Ascending aorta (tissue), 2 donors: ENCODE results near the gene NUDT7. TPM values are rescaled to one million over a fixed set of nuclear protein-coding genes. Genes with fewer than 3 reads are reported as not detected.
A peak's percentile ranks its signal among the peaks of the same experiment; 100 is the strongest.

Experiments
- DNase-seq, 2 donors: peaks; one replicate each; pipeline ENCODE4 v3.0.0-alpha.2; 2019; ENCODE audit warnings: low spot score in 2 of 2
- H3K27ac ChIP-seq, 2 donors: fragments of 200-600 bp; sonication (generic); one replicate each; pipeline ENCODE4 v1.5.1; 2016 to 2017; ENCODE audit warnings: mild to moderate bottlenecking in 1 of 2
- H3K27me3 ChIP-seq: fragments of 200-600 bp; sonication (generic); one replicate; pipeline ENCODE4 v1.5.1; 2017
- H3K36me3 ChIP-seq, 2 donors: fragments of 200-600 bp; sonication (generic); one replicate each; pipeline ENCODE4 v1.5.1; 2016
- H3K4me1 ChIP-seq, 2 donors: fragments of 200-600 bp; sonication (generic); one replicate each; pipeline ENCODE4 v1.5.1; 2016 to 2017; ENCODE audit warnings: mild to moderate bottlenecking in 1 of 2
- H3K4me3 ChIP-seq, 2 donors: fragments of 200-600 bp; sonication (generic); one replicate each; pipeline ENCODE4 v1.5.1; 2016 to 2017; ENCODE audit warnings: mild to moderate bottlenecking in 1 of 2
- H3K9me3 ChIP-seq, 2 donors: fragments of 200-600 bp; sonication (generic); one replicate each; pipeline ENCODE4 v1.5.1; 2016
- intact Hi-C: fragments of 100-400 bp; cut with DNase I; formaldehyde crosslinking; loops from one replicate; pipeline ENCODE4 v1.15.1; 2023
- total RNA-seq: library from RNA; depleted of rRNA; stranded (reverse); fragments of >200 nt; gene quantifications from one replicate; pipeline ENCODE4 v1.1.0, GENCODE V29; 2016
- TF ChIP-seq, protein P1 (sequence below), 3 experiments: fragments of 200-600 bp in 2 of 3; fragments of 450-650 bp in 1 of 3; sonication (generic) in 2 of 3; IDR thresholded peaks; one replicate each; pipeline ENCODE4 v1.5.1; 2016 to 2019; ENCODE audit warnings: antibody characterized with exemption in 3 of 3, mild to moderate bottlenecking in 1 of 3, moderate library complexity in 1 of 3

NUDT7 gene
- total RNA-seq, 1 donor from 2014 or later, result not detected

DNA sequence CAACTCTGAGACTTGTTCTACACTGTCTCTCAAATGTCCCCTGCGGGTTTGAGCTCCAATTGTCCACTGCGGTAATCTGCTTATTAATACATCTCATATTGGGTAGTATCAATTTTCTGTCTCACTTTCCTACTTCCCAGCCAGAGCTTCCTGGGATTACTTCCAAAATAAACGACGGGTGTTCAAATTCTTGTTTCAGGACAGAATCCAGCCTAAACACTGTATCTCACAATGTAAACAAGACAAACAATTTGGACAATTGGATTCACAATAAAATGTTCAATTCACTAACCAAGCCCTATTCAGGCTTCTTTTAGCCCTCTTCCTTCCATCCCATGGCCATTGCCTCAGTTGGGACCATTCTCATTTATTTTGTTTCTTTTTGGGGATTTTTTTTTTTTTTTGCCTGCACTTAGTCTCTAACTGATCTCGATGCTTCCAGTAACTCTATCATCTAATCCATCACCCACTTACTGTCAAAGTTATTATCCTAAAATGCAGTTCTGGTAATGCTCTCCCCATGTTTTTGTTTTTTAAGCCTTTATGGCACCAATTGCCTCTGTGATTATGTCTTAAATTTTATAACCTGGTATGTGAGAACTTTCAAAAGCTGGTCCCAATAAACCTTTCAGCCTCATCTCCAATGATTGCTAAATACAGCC is 64.0 kb downstream of the NUDT7 start:
- Histone ChIP-seq H3K36me3 (no peaks in the 10 kb centered on the region), H3K9me3 (no peaks in the 10 kb centered on the region), H3K27ac (no peak overlapping the region), H3K4me3 (no peak overlapping the region), H3K27me3 (no peaks in the 10 kb centered on the region), H3K4me1 (peaks cover 0 to 8% of the 10 kb centered on the region in 2 donors)
- TF ChIP-seq, protein P1, sequence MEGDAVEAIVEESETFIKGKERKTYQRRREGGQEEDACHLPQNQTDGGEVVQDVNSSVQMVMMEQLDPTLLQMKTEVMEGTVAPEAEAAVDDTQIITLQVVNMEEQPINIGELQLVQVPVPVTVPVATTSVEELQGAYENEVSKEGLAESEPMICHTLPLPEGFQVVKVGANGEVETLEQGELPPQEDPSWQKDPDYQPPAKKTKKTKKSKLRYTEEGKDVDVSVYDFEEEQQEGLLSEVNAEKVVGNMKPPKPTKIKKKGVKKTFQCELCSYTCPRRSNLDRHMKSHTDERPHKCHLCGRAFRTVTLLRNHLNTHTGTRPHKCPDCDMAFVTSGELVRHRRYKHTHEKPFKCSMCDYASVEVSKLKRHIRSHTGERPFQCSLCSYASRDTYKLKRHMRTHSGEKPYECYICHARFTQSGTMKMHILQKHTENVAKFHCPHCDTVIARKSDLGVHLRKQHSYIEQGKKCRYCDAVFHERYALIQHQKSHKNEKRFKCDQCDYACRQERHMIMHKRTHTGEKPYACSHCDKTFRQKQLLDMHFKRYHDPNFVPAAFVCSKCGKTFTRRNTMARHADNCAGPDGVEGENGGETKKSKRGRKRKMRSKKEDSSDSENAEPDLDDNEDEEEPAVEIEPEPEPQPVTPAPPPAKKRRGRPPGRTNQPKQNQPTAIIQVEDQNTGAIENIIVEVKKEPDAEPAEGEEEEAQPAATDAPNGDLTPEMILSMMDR (IDR thresholded peaks at IDR 0.05), result no peak
- DNase-seq, result no peak
- intact Hi-C loops, result loop anchor here (5.0 to 10.0 kb wide), 4 partner anchors 109 to 318 kb away; no protein-coding TSS in a partner anchor

DNA sequence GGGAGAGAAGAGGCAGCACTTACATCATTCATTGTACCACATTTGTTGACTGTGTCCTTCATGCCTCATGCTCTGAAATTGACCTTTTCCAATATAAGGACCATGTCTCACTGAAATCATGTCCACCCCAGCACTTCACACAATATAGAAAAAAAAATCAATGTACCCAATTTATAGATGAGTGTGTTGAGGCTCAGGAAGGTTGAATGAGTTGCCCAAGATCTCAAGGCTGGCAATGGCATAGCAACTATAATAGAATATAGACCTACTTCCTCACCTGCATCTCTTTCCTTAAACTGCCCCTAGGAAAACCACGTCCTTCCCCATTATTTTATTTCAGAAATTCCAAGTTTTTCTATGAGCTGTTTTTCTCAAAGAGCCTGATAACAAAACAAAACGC is 65.1 kb downstream of the NUDT7 start:
- Histone ChIP-seq H3K4me1 (peaks cover 0 to 8% of the 10 kb centered on the region in 2 donors), H3K27me3 (no peaks in the 10 kb centered on the region), H3K36me3 (no peaks in the 10 kb centered on the region), H3K4me3 (peak overlapping the region in 1 of 2 donors; percentile 73), H3K27ac (no peak overlapping the region), H3K9me3 (no peaks in the 10 kb centered on the region)
- intact Hi-C loops, result loop anchor here (5.0 to 10.0 kb wide), 4 partner anchors 110 to 317 kb away; no protein-coding TSS in a partner anchor
- DNase-seq, result no peak
- TF ChIP-seq, protein P1 (IDR thresholded peaks at IDR 0.05), result no peak

DNA sequence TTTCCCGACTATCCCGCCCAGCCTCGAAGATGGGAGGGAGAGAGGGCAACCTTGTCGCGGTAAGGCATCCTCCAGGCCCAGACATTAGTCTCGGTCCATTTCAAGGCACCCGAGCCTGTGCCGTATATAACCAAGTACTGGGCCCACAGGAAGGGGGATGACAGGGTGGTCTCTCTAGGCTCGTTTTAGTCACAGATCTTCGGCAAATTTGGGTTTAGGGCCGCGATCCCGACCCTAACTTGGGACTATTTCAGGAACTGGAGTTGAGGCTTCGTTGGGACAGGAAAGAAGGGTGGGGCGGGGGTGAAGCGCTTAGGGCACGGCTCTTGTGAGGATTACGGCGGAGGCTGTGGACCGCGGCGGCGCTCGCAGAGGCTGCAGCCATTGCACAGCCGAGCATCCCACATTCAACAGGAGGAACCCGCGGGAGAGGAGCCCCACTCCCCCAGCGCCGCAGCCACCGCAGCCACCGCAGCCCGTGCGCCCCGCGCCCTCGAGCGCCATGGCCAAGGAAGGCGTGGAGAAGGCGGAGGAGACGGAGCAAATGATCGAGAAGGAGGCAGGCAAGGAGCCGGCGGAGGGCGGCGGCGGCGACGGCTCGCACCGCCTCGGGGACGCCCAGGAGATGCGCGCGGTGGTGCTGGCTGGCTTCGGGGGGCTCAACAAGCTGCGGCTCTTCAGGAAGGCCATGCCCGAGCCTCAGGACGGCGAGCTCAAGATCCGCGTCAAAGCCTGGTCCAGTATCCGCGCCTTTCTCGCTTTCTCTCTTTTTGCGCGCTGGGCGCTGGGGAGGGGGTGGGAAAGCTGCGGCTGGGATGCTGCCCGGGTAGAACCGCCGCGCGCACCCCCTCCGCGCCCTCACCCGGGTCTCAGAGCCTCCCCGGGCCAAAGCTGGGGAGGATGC is 66.1 kb downstream of the NUDT7 start, which contains the start of gene VAT1L:
VAT1L (plus strand) TSS at position 384 of the 904 bp plus-strand sequence; CDS start at position 503, 119 bp downstream.
- Histone ChIP-seq H3K27me3 (no peaks in the 10 kb centered on the region), H3K4me3 (peak within 1 kb of the TSS; percentile 73 to 80), H3K36me3 (no peaks in the 10 kb centered on the region), H3K4me1 (peaks cover 0 to 8% of the 10 kb centered on the region in 2 donors), H3K27ac (peak within 1 kb of the TSS; percentile 50 to 60), H3K9me3 (no peaks in the 10 kb centered on the region)
- intact Hi-C loops, result loop anchor here (2.0 to 10.0 kb wide), 6 partner anchors 66 to 316 kb away; partner anchors contain the start of gene NUDT7
- peak in 1 of 2 donors; percentile 72 for DNase-seq
- TF ChIP-seq, protein P1 (IDR thresholded peaks at IDR 0.05), result no peak

DNA sequence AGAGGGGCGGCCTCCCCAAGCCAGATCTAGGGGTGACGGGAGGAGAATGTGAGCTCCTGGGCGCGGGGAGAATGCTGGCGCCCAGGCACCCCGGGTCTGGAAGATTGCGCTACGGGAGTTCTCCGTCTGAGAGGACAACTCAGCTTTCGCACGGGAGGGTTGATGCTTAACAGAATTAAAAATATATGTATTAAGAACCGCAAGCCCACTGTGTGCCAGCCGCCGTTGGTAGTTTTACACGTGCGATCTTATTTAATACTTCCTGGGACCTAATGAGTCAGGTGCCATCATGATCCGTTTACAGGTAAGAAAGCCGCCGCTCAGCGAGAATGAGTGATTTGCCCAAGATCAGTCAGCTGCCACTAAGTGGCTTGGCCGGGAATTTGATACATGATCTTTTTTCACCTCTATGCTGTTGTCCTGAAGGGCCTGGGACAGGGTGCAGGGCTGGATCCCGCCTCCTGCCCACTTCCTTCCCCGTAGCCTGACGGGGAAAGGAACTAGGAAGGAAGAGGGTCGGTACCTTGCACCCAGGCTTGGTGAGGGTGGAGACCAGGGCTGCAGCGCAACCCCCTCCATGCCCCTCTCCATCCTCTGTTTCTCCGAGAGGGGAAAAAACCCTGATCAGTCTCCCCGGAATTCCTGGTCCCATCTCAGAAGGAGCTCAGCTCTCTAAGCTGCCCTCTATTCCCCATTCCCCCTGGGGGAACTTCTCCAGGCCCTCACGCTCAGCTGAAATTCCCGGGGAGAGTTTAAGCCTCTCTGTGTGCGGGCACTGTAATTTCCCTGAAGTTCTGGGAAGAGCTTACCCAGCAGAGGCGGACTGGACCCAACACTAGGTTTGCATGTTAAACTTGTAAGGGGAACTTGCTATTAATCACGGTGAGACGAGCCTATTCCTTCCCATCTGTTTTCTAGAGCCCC is 67.0 kb downstream of the NUDT7 start:
- no peak for DNase-seq
- no peaks in the 10 kb centered on the region for H3K36me3 ChIP-seq
- TF ChIP-seq, protein P1 (IDR thresholded peaks at IDR 0.05), result no peak
- intact Hi-C loops, result loop anchor here (2.0 to 10.0 kb wide), 6 partner anchors 67 to 315 kb away; partner anchors contain the start of gene NUDT7
- H3K27me3 ChIP-seq, result no peaks in the 10 kb centered on the region
- H3K9me3 ChIP-seq, result no peaks in the 10 kb centered on the region
- H3K4me1 ChIP-seq, result peaks cover 0 to 8% of the 10 kb centered on the region in 2 donors
- peak overlapping the region; percentile 73 to 80 for H3K4me3 ChIP-seq
- H3K27ac ChIP-seq, result peak overlapping the region; percentile 50 to 60

DNA sequence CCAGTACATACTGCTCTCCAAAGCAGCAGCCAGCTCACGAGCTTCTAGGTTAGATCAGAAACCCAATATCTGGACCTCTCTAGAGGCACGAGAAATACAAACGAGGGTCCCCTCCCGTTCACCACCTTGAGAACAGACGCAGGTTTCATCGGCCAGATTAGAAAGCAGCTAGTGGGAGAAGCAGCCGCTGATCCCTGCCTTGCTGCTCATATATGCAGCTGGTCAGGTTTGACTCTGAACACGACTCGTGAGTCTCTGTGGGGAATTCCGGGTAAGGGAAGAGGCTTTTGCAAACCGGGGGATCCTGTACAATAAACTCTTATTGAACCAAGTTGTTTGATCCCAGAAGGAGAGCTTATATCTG is 67.7 kb downstream of the NUDT7 start:
- intact Hi-C loops, result no loop called here
- Histone ChIP-seq H3K4me1 (peaks cover 0 to 8% of the 10 kb centered on the region in 2 donors), H3K27ac (peak overlapping the region; percentile 50 to 60), H3K4me3 (peak overlapping the region; percentile 73 to 80), H3K36me3 (no peaks in the 10 kb centered on the region), H3K27me3 (no peaks in the 10 kb centered on the region), H3K9me3 (no peaks in the 10 kb centered on the region)
- TF ChIP-seq, protein P1 (IDR thresholded peaks at IDR 0.05), result no peak
- DNase-seq, result no peak
